EL (cell line): ENCODE data around the gene SEPHS2.

Experiments
- DNase-seq: peaks from one replicate; pipeline ENCODE4 v3.0.0-alpha.2; 2016

SEPHS2 gene

DNA sequence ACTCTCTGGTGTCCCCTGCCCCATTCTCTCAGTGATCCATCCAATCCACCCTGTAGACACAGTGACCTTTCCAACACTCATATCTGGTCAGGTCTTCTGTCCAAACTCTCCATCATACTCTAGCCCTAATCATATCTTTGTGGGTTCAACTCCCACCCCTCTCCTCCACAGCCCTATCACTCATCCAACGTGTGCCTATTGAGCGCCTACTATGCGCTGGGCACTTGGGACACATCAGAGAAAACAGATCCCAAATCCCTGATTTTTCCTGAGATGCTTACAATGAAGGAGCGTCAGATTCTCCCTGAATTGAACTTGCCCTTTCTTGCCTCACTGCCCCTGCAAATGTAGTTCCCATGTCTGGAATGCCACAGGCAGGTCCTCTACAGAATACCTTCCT, 17.6 kb downstream of the SEPHS2 start:
- DNase-seq = no peak

DNA sequence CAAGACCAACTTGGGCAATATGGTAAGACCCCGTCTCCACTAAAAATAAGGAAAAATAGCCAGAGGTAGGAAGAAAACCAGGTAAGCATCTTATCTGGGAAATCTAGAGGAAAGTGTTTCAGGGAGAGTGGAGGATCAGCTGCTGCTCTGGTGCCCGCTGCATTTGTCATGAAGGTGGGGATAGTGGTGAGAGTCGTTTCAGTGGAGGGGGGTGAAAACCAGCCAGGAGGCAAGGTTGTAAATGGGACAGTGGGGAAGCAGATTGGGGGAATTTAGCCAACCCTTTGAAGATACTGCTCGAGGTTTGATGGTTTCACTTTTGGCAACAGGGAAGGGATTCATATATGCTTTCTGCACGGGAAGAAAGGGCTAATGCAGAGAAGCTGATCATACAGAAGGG, 24.7 kb downstream of the SEPHS2 start:
- no peak for DNase-seq

DNA sequence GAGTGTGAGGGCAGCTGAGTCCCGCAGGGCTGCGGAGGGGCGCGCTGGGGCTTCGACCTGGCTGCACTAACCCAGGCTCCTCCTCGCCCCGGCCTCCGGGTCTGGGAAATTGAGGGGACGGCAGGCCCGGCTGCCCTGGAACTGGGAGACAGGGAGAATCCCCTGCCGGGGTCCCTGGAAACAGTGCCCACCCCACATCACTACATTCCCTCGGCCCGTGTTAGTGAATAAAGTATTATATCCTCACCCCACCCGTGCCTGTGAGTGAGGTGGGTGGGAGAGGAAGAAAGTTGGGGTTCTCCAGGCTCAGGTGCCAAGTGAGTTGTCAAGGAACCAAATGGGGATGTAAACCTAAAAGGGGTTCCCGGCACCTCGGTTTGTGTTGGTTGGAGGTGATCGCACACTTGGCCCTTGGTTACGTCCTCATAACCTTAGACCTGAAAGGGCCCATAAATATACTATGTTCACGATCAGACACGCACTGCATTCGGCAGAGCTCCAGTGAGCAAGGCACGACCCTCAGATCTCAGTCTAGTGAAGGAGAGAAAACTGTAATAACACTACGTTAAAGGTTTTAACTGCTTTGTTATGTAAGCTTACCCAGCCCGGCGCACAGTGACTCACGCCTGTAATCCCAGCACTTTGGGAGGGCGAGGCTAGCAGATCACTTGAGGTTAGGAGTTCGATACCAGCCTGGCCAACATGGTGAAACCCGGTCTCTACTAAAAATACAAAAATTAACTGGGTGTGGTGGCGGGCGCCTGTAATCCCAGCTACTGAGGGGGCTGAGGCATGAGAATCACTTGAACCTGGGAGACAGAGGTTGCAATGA, 27.1 kb downstream of the SEPHS2 start:
- no peak for DNase-seq

DNA sequence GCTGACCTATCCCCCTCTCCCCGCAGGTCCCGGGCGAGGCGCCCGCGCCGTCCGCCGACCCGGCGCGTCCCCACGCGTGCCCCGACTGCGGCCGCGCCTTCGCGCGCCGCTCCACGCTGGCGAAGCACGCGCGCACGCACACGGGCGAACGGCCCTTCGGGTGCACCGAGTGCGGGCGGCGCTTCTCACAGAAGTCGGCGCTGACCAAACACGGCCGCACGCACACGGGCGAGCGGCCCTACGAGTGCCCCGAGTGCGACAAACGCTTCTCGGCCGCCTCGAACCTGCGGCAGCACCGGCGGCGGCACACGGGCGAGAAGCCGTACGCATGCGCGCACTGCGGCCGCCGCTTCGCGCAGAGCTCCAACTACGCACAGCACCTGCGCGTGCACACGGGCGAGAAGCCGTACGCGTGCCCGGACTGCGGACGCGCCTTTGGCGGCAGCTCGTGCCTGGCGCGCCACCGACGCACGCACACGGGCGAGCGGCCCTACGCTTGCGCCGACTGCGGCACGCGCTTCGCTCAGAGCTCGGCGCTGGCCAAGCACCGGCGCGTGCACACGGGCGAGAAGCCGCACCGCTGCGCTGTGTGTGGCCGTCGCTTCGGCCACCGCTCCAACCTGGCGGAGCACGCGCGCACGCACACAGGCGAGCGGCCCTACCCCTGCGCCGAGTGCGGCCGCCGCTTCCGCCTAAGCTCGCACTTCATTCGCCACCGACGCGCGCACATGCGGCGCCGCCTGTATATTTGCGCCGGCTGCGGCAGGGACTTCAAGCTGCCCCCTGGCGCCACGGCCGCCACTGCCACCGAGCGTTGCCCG, 27.9 kb downstream of the SEPHS2 start:
- DNase-seq = peak; percentile 88

DNA sequence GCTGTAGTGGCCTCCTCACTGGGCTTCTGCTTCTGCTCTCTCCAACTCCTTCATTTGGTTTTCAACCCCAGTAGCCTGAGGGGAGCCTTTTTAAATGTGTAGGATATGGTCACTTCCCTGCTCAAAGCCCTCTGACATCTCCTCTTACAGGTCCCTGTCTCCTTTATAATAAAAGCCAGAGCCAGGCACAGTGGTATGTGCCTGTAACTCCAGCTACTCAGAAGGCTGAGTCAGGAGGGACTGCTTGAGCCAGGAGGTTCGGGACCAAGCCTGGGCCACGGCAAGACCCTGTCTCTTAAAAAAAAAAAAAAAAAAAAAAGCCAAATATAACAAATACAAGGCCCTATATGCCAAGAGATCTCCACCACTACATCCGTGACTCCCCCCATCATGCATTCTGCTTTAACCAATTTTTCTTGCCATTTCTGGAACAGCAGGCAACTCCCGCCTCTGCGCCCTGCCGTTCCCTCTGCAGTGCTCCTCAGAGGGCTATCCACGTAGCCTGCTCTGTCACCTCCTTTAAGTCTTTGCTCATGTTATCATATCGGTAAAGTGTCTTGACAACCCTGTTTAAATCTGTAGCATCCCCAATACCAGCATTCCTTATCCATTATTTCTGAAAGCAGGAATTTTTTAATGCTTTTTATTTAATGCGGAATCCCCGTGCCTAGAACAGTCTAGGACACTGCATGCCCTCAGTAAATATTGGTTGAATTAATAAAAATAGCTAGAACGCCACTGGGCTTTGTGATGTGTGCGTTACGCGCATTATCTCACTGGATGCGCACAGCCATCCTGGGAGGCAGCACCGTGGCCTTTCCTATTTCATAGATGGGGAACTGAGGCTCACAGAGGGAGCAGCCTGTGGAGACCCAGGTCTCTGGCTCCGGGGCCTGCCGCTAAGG, 28.8 kb downstream of the SEPHS2 start:
- DNase-seq = no peak

DNA sequence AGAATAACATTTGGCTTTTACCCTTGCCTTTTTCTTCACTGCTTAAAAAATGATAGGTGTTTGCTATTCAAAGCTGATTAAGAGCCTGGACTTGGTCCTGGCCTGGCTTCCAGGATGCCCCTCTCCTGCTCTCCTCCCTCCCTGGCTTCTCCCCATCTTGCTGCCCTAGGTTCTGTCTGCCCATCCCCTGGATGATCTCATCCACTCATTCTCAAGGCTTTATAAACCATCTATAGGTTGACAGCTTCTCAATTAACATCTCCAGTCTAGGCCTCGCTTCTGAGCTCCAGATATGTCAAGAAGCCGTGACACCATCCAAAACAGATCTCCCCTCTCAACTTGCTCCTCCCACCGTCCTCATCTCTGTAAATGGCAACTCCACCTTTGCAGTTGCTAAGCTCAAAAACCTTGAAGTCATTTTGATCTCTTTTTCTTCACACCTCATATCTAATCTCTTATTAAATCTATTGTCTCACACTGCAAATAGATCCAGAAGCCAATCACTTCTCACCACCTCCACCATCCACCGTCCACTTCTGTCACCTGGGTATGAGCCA, 29.5 kb downstream of the SEPHS2 start:
- no peak for DNase-seq

DNA sequence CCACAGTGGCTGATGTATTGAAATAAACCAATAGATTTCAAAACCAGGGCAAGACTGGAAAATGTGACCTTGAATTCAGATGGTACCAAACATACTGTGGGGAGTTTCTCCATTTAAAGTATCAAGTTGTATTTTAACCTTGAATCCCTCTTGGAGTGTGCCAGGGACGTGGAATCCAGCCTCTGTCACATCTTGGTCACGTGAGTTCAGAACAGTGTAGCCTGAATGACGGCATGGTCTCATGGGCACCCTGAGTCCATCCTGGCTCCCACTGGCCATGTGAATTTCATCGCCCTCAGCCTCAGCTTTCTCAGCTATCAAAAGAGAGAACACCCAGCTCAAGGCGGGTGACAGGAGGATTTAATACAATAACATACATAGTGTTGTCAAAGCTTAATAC, 31.5 kb downstream of the SEPHS2 start:
- DNase-seq = no peak

DNA sequence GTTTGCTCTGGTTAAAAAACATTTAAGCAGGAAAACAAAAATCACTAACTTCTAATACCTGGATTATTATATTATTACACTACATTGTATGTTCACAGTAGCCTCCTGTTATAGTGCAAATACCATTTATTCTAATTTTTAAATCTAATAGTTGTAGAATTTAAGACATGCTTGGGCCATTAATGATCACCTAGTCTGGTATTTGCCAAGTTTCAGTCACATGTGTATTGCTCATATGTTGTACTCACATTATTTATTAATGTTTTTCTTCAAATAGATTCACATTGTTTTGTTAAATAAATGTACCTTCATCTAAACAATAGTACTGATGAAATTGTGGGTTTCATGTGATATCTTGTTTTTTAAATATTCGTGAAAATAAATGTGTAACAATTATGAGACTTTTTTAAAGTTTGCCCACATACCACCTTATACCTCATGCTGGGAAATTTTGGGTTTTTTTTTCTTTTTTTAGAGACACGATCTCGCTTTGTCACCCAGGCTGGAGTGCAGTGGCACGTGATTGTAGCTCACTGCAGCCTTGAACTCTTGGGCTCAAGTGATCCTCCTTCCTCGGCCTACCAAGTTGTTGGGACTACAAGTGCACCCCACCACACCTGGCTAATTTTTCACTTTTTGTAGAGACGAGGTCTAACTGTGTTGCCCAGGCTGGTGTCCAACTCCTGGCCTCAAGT, 32.4 kb downstream of the SEPHS2 start:
- no peak for DNase-seq

DNA sequence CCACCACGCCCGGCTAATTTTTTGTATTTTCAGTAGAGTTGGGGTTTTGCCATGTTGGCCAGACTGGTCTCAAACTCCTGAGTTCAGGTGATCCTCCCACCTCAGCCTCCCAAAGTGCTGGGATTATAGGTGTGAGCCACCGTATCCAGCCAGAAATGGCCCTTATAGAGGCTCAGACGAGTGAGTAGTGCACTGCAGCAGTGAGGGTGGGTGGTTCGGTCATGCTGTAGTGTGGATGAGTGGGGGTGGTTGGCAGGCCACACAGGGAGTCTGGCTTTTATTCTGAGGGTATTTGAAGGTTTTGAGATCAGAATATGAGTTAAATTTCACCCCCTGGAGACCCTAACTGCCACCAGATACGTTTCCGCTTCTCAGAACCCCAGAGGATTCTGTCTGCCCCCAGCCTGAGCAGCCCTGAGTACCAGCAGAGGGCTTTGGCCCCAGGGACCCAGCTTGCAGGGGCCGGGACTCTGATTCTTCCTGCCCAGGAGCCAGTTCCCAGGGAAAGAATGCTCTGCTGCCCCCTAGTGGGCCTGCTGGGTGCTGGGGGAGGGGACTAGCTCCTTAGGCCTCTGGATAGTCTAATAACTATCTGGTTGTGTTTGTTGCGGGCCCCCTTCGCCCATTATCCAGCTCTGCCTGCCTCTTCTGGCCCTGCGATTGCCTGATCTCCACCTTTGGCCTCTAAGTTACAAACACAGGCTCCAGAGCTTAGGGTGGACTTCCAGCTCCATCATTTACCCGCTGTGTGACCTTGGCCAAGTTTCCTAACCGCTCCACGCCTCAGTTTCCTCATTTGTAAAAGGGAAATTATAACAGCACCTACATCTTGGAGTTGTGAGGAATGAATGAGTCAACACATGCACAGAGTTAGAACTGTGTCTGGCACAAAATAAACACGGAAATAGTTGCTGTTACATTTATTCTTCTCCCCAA, 36.3 kb downstream of the SEPHS2 start:
- peak; percentile 86 for DNase-seq

DNA sequence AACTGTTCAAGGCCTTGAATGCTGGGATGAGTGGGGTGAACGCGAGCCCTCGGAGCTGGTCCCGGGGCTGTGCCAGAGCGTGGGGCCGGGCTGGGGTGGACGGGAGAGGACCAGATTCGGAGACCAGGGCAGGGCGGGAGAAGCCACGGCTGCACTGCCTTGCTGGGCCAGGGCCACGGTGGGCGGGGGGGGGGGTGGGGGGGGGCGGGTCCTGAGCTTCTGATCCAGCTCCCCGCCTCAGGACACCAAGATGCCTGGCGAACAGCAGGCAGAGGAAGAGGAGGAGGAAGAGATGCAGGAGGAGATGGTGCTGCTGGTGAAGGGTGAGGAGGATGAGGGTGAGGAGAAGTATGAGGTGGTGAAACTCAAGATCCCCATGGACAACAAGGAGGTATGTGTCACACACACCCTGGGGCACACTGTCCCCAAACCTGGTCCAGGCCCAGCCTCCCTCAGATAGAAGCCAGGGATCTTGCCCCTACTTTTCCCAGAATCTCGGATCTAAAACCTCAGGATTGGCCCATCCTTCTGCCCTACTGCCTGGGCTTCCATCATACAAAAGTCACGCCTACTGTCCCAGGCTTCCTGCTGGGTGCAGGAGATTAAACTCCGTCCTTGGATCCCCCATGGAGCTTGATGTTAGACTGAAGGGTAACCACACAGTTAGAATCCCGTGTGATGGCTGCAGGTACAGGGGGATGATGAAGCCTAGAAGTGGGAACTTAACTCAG, 37.7 kb downstream of the SEPHS2 start:
- peak; percentile 36 for DNase-seq

DNA sequence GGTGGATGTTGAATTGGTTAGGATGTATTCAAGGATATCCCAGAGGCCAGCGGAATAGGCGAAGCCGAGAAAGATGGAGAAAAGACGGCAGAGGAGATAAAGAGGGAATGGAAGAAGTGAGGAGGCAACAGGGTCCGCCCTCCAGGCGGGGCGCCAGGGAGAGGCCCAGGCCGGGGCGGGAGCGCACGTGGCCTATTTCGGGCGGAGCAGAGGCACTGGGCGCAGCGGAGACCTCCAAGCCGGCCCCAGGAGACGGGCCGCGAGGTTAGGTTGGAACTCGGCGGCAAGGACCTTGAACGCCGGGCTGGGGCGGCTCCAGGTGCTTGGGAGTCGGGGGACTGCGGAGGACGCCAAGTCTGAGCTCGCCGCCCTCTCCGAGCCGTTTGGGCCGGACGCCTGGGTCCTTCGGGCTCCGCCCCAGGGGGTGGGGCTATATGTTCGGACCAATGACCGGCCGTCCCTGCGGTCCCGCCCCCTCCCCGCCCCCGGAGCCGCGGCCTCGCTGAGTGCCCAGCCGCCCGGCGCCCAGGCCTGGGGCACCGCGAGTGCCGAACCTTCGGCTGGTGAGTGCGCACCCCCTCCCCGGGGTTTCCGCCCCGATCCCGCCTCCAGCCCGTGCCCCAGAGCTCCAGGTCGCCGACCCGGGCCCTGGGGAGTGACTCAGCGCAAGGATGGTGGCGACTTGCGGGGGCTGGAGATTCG, 38.4 kb downstream of the SEPHS2 start, which contains the start of gene ZNF771:
ZNF771 (plus strand) TSS at position 505 of the 702 bp plus-strand sequence. CDS start 448 bp downstream, outside the sequence.
- DNase-seq = peak; percentile 89

DNA sequence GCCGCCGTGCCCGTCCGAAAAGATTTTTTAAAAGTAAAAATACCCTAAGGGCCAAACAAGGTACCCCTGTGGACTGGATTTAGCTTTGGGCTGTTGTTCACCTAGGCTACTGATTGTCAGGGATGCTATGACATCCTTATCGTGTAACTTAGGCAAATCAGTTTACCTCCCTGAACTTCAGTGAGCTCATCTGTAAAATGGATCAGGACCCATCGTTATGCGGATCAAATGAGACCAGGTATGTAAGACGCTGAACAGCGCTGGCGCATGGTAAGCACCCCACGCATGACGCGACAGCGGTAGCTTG, 38.9 kb downstream of the SEPHS2 start:
- no peak for DNase-seq

DNA sequence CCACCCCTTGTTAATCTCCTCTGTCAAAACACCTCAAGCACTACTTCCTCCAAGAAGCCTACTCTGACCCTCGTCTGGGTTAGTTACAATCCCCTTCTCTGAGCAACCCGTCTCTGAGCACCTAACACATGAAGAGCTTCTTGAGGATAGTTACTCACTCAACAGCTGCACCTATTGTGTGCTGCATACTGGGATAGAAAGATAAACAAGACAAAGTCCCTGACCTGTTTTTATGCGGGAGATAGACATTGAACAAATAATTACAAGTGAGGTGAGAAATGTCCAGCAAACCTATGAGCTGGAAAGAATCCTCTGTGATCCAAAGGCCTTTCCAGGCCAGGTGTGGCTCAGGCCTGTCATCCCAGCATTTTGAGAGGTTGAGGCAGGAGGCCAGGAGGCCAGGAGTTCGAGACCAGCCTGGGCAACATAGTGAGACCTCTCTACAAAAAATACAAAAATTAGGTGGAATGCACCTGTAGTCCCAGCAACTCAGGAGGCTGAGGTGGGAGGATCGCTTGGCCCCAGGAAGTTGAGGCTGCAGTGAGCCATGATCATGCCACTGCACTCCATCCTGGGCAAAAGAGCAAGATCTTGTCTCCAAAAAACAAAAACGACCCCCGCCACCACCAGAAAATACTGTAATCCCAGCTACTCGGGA, 43.8 kb downstream of the SEPHS2 start:
- no peak for DNase-seq

DNA sequence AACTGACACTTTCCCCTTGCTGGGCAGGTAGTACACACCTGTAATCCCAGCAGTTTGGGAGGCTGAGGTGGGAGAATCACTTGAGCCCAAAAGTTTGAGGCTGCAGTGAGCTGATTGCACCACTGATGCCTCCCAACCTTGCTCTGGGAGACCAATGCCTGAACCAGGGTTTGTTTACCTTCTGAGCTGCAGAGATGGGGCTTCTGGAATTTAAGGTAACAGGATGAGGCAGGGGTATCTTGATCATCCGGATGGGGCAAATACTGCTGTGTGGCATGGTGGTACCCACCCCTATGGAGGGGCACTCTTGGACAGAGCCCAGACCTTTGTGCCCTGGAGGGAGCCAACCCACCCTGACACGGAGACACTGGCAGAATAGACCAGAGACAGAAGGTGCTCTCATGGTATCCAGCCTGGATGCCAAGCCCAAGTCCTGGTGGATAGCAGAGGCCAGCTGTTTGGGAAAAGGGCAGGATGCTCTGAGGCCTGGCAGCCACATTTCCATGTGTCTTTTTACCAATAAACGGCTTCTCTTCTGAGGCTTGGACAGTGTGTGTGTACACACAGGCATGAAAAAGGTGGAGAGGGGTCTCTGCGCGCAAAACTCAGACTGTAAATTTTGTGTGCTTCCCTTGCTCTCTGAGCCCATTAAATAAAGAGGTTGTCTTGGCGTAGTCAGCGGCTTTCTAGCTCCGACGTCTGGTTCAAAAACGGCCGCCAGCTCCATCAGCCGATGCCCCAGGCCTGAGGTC, 46.1 kb downstream of the SEPHS2 start:
- no peak for DNase-seq

DNA sequence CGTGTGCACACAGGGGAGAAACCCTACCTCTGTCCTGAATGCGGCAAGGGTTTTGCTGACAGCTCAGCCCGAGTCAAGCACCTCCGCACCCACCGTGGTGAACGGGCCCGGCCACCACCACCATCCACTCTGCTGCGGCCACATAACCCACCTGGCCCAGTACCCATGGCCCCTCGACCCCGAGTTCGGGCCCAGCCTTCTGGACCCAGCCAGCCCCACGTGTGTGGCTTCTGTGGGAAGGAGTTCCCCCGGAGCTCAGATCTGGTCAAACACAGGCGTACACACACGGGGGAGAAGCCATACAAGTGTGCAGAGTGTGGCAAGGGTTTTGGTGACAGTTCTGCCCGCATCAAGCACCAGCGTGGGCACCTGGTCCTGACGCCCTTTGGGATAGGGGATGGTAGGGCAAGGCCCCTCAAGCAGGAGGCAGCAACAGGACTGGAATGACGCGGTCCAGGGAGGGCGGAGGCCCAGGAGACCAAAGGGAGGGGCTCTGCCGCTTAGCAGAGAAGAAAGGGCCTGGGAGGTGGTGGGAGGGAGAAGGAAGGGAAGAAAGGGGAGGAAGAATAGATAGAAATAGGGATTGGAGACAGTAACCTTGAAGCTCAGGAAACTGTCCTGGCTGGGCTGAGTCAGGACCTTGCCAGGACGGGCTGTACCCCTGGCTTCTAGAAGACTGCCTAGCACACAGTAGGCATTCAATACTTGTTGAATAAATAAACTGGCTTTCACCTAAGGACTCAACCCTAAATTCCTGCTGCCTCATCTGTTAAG, 46.8 kb downstream of the SEPHS2 start:
- DNase-seq = no peak

DNA sequence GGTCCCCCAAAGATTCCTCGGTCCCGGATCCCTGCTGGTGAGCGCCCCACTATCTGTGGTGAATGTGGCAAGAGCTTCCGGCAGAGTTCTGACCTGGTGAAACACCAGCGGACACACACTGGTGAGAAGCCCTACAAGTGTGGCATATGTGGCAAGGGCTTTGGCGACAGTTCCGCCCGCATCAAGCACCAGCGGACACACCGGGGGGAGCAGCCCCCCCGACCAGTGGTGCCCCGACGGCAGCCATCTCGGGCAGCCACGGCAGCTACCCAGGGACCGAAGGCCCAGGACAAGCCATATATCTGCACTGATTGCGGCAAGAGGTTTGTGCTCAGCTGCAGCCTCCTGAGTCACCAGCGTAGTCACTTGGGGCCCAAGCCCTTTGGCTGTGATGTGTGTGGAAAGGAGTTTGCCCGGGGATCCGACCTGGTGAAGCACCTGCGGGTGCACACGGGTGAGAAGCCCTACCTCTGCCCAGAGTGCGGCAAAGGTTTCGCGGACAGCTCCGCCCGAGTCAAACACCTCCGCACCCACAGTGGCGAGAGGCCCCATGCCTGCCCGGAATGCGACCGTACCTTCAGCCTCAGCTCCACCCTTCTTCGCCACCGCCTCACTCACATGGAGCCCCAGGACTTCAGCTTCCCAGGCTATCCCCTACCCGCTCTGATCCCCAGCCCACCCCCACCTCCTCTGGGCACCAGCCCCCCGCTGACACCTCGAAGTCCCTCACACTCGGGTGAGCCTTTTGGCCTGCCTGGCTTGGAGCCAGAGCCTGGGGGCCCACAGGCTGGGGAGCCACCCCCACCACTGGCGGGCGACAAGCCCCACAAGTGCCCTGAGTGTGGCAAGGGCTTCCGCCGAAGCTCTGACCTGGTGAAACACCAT, 47.7 kb downstream of the SEPHS2 start:
- no peak for DNase-seq
